HG02885 (cell line): ENCODE measurements around the gene LPIN1.

Experiments used
- ATAC-seq: cut with Tn5 transposase; IDR thresholded peaks from one replicate; pipeline ENCODE4 v1.9.1; 2021; ENCODE audit warnings: mild to moderate bottlenecking; ENCODE audit not compliant: unreplicated experiment, poor library complexity

The LPIN1 gene

GRCh38 chr2:11742702-11743357, 3.6 kb upstream of the LPIN1 start:
- ATAC-seq: no peak

GRCh38 chr2:11743366-11743765, 3.1 kb upstream of the LPIN1 start:
- no peak for ATAC-seq

GRCh38 chr2:11743846-11744553, 2.4 kb upstream of the LPIN1 start:
- peak; percentile 56 for ATAC-seq

- no peak for ATAC-seq
Measured at GRCh38 chr2:11744631-11745394, 1.6 kb upstream of the LPIN1 start.

- no peak for ATAC-seq
Measured at GRCh38 chr2:11745613-11746375, 638 bp upstream of the LPIN1 start.

GRCh38 chr2:11746807-11747459, 501 bp downstream of the LPIN1 start:
- ATAC-seq: no peak

GRCh38 chr2:11748018-11748860, 1.8 kb downstream of the LPIN1 start:
- no peak for ATAC-seq

GRCh38 chr2:11748861-11749645, 2.6 kb downstream of the LPIN1 start:
- no peak for ATAC-seq

- ATAC-seq: no peak
Measured at GRCh38 chr2:11749646-11750349, 3.4 kb downstream of the LPIN1 start.

GRCh38 chr2:11750422-11750821, 4.0 kb downstream of the LPIN1 start:
- ATAC-seq: peak; percentile 41

- no peak for ATAC-seq
Measured at GRCh38 chr2:11750917-11751316, 4.5 kb downstream of the LPIN1 start.

GRCh38 chr2:11752906-11753305, 6.5 kb downstream of the LPIN1 start:
- ATAC-seq: no peak

- peak; percentile 80 for ATAC-seq
Measured at GRCh38 chr2:11753452-11753885, 7.0 kb downstream of the LPIN1 start.

GRCh38 chr2:11753886-11754699, 7.7 kb downstream of the LPIN1 start:
- peak; percentile 35 for ATAC-seq

- ATAC-seq: no peak
Measured at GRCh38 chr2:11754700-11755015, 8.2 kb downstream of the LPIN1 start.

- ATAC-seq: no peak
Measured at GRCh38 chr2:11757101-11757500, 10.7 kb downstream of the LPIN1 start.

GRCh38 chr2:11758187-11758586, 11.8 kb downstream of the LPIN1 start:
- no peak for ATAC-seq
